ENCODE measurements around the gene CCL7.

The CCL7 gene

GRCh38 chr17:34269969-34270368 lies at the start of gene CCL7:
Gene CCL7 (plus strand): TSS chr17:34270221. CDS start chr17:34270291, 70 bp downstream.
- no peak for TF ChIP-seq CTCF (IDR thresholded peaks at IDR 0.05; ENCODE audit: control insufficient read depth, insufficient read depth, low read depth, low read length, missing control alignments)
- H3K4me3 ChIP-seq (ENCODE audit: control insufficient read depth, low read depth, low read length) = no peak within 1 kb of the TSS
- DNase-seq (ENCODE audit: low read depth) = no peak

GRCh38 chr17:34220752-34221395 lies 49.1 kb upstream of the CCL7 start:
- no peak for DNase-seq (ENCODE audit: low read depth)
- no peak for TF ChIP-seq CTCF (IDR thresholded peaks at IDR 0.05; ENCODE audit: control insufficient read depth, insufficient read depth, low read depth, low read length, missing control alignments)
- no peak overlapping the region for H3K4me3 ChIP-seq (ENCODE audit: control insufficient read depth, low read depth, low read length)

GRCh38 chr17:34221411-34221810 lies 48.6 kb upstream of the CCL7 start:
- no peak for TF ChIP-seq CTCF (IDR thresholded peaks at IDR 0.05; ENCODE audit: control insufficient read depth, insufficient read depth, low read depth, low read length, missing control alignments)
- H3K4me3 ChIP-seq (ENCODE audit: control insufficient read depth, low read depth, low read length) = no peak overlapping the region
- DNase-seq (ENCODE audit: low read depth) = no peak

- DNase-seq (ENCODE audit: low read depth) = no peak
- no peak overlapping the region for H3K4me3 ChIP-seq (ENCODE audit: control insufficient read depth, low read depth, low read length)
- TF ChIP-seq CTCF (IDR thresholded peaks at IDR 0.05; ENCODE audit: control insufficient read depth, insufficient read depth, low read depth, low read length, missing control alignments) = no peak
Observed at GRCh38 chr17:34222722-34223497, 47.1 kb upstream of the CCL7 start.

GRCh38 chr17:34225046-34225445 lies 45.0 kb upstream of the CCL7 start:
- no peak for TF ChIP-seq CTCF (IDR thresholded peaks at IDR 0.05; ENCODE audit: control insufficient read depth, insufficient read depth, low read depth, low read length, missing control alignments)
- no peak for DNase-seq (ENCODE audit: low read depth)
- H3K4me3 ChIP-seq (ENCODE audit: control insufficient read depth, low read depth, low read length) = no peak overlapping the region

- DNase-seq (ENCODE audit: low read depth) = no peak
- H3K4me3 ChIP-seq (ENCODE audit: control insufficient read depth, low read depth, low read length) = no peak overlapping the region
- no peak for TF ChIP-seq CTCF (IDR thresholded peaks at IDR 0.05; ENCODE audit: control insufficient read depth, insufficient read depth, low read depth, low read length, missing control alignments)
Observed at GRCh38 chr17:34226011-34226743, 43.8 kb upstream of the CCL7 start.
